Measurements from ENCODE around the gene MDGA2.

- no peak for TF ChIP-seq CTCF (IDR thresholded peaks at IDR 0.05; ENCODE audit: insufficient read depth, low read depth, low read length)
- no peak for TF ChIP-seq EZH2 (IDR thresholded peaks at IDR 0.05; ENCODE audit: insufficient read depth, low read length)
Observed at GRCh38 chr14:47322751-47323150, 352.7 kb downstream of the MDGA2 start.
